ENCODE results near the gene MAP3K7. TPM values are rescaled to one million over a fixed set of nuclear protein-coding genes. Genes with fewer than 3 reads are reported as not detected.

MAP3K7 gene
- total and polyA plus RNA-seq, 4 donors, result 10.3 to 29.2 (median 19.4) TPM

DNA sequence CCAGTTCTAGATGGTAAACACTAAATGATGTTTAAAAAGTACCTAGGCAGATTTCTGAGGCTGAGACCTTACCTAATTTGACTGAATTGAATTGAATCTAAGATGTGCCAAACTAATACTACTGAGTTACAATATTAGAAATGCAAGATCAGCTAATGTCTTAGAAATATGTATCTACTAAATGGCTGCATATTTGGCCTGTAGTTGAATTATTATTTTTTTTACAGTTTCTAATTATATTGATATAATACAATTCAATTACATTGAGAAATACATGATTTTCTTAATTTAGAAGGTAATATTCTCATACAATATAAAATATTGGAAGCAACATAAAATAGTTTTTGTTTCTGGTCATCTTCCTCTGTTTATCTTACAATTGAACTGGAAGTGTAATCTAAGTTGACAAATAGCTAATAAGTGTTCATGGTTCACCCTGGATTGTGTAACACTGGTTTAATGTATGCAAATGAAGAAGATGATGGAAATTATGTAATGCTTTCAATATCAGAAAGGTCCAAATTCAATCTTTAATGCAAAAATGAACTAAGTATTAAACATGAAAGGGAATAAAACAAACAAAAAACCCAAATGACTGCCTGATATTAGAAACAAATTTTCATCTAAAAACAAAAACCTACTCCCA is 2.9 kb downstream of the MAP3K7 start:
- Histone ChIP-seq H3K36me3 (ENCODE audit: control insufficient read depth in 1 of 2, insufficient read depth in 2 of 2, low read length in 1 of 2) (no peaks in the 10 kb centered on the region), H3K4me3 (ENCODE audit: low read length in 2 of 2) (no peak overlapping the region), H3K27ac (ENCODE audit: low read depth in 1 of 2, low read length in 2 of 2) (no peak overlapping the region), H3K9me3 (ENCODE audit: control insufficient read depth, low read length) (no peaks in the 10 kb centered on the region), H3K4me1 (ENCODE audit: control insufficient read depth in 1 of 2, insufficient read depth in 2 of 2, low read length in 2 of 2) (peaks cover 0 to 5% of the 10 kb centered on the region in 2 donors), H3K27me3 (ENCODE audit: control insufficient read depth in 1 of 2, insufficient read depth in 2 of 2, low read length in 1 of 2) (no peaks in the 10 kb centered on the region)
- ATAC-seq (ENCODE audit: low FRiP score) (no peak), DNase-seq (no peak)
- intact Hi-C loops (cut with DNase I), result loop anchor here in 1 of 2 donors (10.0 kb wide), 1 partner anchor 759 kb away; the partner anchor contains the start of gene CASP8AP2

DNA sequence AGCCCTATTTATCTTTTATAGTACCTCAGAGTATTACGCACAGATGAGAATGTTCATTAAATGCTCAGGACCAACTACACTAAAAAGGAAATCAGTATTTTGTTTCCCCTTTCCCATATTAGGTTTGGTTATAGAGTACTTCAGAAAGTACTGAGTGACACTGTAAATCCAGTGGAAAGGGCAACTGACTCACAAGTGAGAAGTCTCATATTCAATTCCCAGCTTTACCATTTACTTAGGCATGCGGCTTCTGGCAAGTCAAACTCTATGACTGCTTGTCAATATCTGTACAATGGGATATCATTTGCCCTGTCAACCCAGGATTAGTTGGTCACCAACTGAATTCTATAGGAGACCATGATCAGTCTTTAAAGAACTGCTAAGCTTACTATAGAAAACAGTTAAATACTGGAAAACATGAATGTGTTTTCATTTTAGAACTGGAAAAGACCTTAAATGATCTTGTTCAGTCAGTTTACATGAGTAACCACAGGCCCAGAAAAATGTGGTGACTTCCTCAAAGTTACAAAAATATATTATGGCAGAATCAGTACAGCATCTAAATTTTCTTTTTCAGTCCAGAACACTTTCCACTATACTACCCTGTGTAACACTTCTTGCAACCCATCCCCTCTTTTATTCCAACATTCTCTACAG is 3.6 kb downstream of the MAP3K7 start:
- H3K4me3 ChIP-seq (ENCODE audit: low read length in 2 of 2), result no peak overlapping the region
- no peaks in the 10 kb centered on the region for H3K36me3 ChIP-seq (ENCODE audit: control insufficient read depth in 1 of 2, insufficient read depth in 2 of 2, low read length in 1 of 2)
- intact Hi-C loops (cut with DNase I), result loop anchor here in 1 of 2 donors (10.0 kb wide), 1 partner anchor 759 kb away; the partner anchor contains the start of gene CASP8AP2
- peaks cover 0 to 5% of the 10 kb centered on the region in 2 donors for H3K4me1 ChIP-seq (ENCODE audit: control insufficient read depth in 1 of 2, insufficient read depth in 2 of 2, low read length in 2 of 2)
- H3K27me3 ChIP-seq (ENCODE audit: control insufficient read depth in 1 of 2, insufficient read depth in 2 of 2, low read length in 1 of 2), result no peaks in the 10 kb centered on the region
- ATAC-seq (ENCODE audit: low FRiP score), result no peak
- H3K27ac ChIP-seq (ENCODE audit: low read depth in 1 of 2, low read length in 2 of 2), result no peak overlapping the region
- no peak for DNase-seq
- H3K9me3 ChIP-seq (ENCODE audit: control insufficient read depth, low read length), result no peaks in the 10 kb centered on the region
- 95 to 96% methylated on average over 2 of the region's 2 CpGs for WGBS, 2 donors

DNA sequence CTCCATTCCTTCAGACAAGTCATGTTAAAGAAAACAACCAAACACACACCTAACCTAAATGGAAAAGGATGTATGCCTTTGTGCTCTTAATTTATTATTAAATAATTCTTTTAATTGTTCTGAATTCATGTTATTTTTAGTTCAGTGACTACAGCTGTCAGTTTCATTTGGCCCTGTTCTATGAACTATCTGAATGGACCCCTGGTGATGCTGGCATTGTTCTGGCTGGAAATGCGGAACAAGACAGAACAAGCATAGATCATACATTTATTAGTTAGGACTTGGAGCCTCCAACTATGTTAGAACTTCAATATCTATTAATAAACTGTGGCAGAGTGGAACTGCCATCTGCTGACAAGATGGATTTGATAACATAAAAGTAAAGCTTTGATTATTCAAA is 5.7 kb downstream of the MAP3K7 start:
- DNase-seq (no peak), ATAC-seq (ENCODE audit: low FRiP score) (no peak)
- no peaks in the 10 kb centered on the region for H3K27me3 ChIP-seq (ENCODE audit: control insufficient read depth in 1 of 2, insufficient read depth in 2 of 2, low read length in 1 of 2)
- H3K4me3 ChIP-seq (ENCODE audit: low read length in 2 of 2), result no peak overlapping the region
- peaks cover 0 to 5% of the 10 kb centered on the region in 2 donors for H3K4me1 ChIP-seq (ENCODE audit: control insufficient read depth in 1 of 2, insufficient read depth in 2 of 2, low read length in 2 of 2)
- intact Hi-C loops (cut with DNase I), result loop anchor here in 1 of 2 donors (10.0 kb wide), 1 partner anchor 756 kb away; the partner anchor contains the start of gene CASP8AP2
- H3K36me3 ChIP-seq (ENCODE audit: control insufficient read depth in 1 of 2, insufficient read depth in 2 of 2, low read length in 1 of 2), result no peaks in the 10 kb centered on the region
- 79 to 90% methylated on average over 1 of the region's 1 CpG for WGBS, 2 donors
- H3K9me3 ChIP-seq (ENCODE audit: control insufficient read depth, low read length), result no peaks in the 10 kb centered on the region
- no peak overlapping the region for H3K27ac ChIP-seq (ENCODE audit: low read depth in 1 of 2, low read length in 2 of 2)

DNA sequence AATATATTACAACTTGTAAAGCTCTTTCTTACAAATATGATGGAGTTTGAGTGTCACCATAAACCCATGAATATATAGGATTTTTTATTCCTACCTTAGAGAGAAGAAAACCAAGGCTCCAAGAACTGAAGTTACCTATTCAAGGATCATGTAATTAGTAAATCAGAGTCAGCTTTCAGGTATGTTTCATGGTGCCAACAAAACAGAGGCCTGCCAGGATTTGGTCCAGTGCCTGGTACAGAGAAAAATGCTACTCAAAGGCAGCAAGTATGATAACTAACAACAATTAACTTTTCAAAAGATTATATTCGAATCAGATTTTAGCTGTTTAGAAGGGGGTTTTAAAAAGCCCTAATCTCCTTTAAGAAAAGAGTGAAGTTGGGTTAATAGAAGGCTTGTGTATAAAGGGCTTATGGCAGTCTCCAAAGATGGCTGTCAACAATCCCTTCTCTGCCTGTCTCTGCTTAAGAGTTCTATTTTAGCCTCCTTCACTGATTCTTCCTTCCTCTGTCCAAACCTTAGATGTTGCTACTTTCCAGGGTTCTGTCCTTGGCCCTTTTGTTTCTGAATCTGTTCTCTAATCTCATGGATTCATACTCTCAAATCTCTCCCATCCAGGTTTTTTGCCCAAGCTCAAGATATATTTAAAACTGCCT is 7.8 kb downstream of the MAP3K7 start:
- Histone ChIP-seq H3K4me3 (ENCODE audit: low read length in 2 of 2) (no peak overlapping the region), H3K4me1 (ENCODE audit: control insufficient read depth in 1 of 2, insufficient read depth in 2 of 2, low read length in 2 of 2) (peaks cover 2% of the 10 kb centered on the region in 2 donors), H3K36me3 (ENCODE audit: control insufficient read depth in 1 of 2, insufficient read depth in 2 of 2, low read length in 1 of 2) (peaks cover 0 to 2% of the 10 kb centered on the region in 2 donors), H3K9me3 (ENCODE audit: control insufficient read depth, low read length) (no peaks in the 10 kb centered on the region), H3K27me3 (ENCODE audit: control insufficient read depth in 1 of 2, insufficient read depth in 2 of 2, low read length in 1 of 2) (no peaks in the 10 kb centered on the region), H3K27ac (ENCODE audit: low read depth in 1 of 2, low read length in 2 of 2) (no peak overlapping the region)
- WGBS, 2 donors, result 60 to 70% methylated on average over 1 of the region's 1 CpG
- ATAC-seq (ENCODE audit: low FRiP score) (no peak), DNase-seq (no peak)
- intact Hi-C loops (cut with DNase I), result no loop called here

GRCh38 chr6:90575267-90575666 is 11.6 kb downstream of the MAP3K7 start:
- ATAC-seq (ENCODE audit: low FRiP score) (no peak), DNase-seq (no peak)
- Histone ChIP-seq H3K36me3 (ENCODE audit: control insufficient read depth in 1 of 2, insufficient read depth in 2 of 2, low read length in 1 of 2) (peaks cover 0 to 2% of the 10 kb centered on the region in 2 donors), H3K4me1 (ENCODE audit: control insufficient read depth in 1 of 2, insufficient read depth in 2 of 2, low read length in 2 of 2) (peaks cover 0 to 2% of the 10 kb centered on the region in 2 donors), H3K9me3 (ENCODE audit: control insufficient read depth, low read length) (no peaks in the 10 kb centered on the region), H3K27me3 (ENCODE audit: control insufficient read depth in 1 of 2, insufficient read depth in 2 of 2, low read length in 1 of 2) (no peaks in the 10 kb centered on the region), H3K27ac (ENCODE audit: low read depth in 1 of 2, low read length in 2 of 2) (no peak overlapping the region), H3K4me3 (ENCODE audit: low read length in 2 of 2) (no peak overlapping the region)
- 67 to 70% methylated on average over 3 of the region's 3 CpGs for WGBS, 2 donors
- intact Hi-C loops (cut with DNase I), result no loop called here

GRCh38 chr6:90574610-90575009 is 12.3 kb downstream of the MAP3K7 start:
- ATAC-seq (ENCODE audit: low FRiP score), result no peak
- no peak overlapping the region for H3K27ac ChIP-seq (ENCODE audit: low read depth in 1 of 2, low read length in 2 of 2)
- DNase-seq, result no peak
- no peaks in the 10 kb centered on the region for H3K9me3 ChIP-seq (ENCODE audit: control insufficient read depth, low read length)
- H3K4me1 ChIP-seq (ENCODE audit: control insufficient read depth in 1 of 2, insufficient read depth in 2 of 2, low read length in 2 of 2), result peaks cover 0 to 2% of the 10 kb centered on the region in 2 donors
- peaks cover 0 to 2% of the 10 kb centered on the region in 2 donors for H3K36me3 ChIP-seq (ENCODE audit: control insufficient read depth in 1 of 2, insufficient read depth in 2 of 2, low read length in 1 of 2)
- no peaks in the 10 kb centered on the region for H3K27me3 ChIP-seq (ENCODE audit: control insufficient read depth in 1 of 2, insufficient read depth in 2 of 2, low read length in 1 of 2)
- intact Hi-C loops (cut with DNase I), result no loop called here
- 45 to 46% methylated on average over 2 of the region's 2 CpGs for WGBS, 2 donors
- no peak overlapping the region for H3K4me3 ChIP-seq (ENCODE audit: low read length in 2 of 2)

DNA sequence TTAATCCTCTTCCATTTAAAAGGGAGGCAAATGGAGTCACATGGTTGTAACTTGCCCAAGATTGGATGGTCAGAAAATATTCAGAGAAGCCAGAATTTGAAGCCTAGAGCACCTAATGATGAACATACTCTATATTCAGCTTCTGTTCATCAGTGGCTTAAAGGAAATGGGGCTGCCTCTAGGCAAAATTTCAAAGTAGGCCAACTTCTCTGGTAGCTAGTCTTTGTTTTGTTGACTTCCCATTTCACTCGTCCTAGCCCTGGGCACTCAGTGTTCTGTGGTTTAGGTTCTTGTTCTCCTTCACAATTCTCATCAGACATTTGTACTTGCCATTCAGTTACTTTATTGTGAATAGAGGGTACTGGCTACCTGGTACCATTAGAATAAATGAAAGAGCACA is 13.2 kb downstream of the MAP3K7 start:
- H3K4me1 ChIP-seq (ENCODE audit: control insufficient read depth in 1 of 2, insufficient read depth in 2 of 2, low read length in 2 of 2), result peaks cover 0 to 2% of the 10 kb centered on the region in 2 donors
- DNase-seq, result no peak
- no peak for ATAC-seq (ENCODE audit: low FRiP score)
- WGBS, 2 donors, result 68 to 73% methylated on average over 1 of the region's 1 CpG
- intact Hi-C loops (cut with DNase I), result no loop called here
- no peak overlapping the region for H3K27ac ChIP-seq (ENCODE audit: low read depth in 1 of 2, low read length in 2 of 2)
- peaks cover 0 to 2% of the 10 kb centered on the region in 2 donors for H3K36me3 ChIP-seq (ENCODE audit: control insufficient read depth in 1 of 2, insufficient read depth in 2 of 2, low read length in 1 of 2)
- H3K4me3 ChIP-seq (ENCODE audit: low read length in 2 of 2), result no peak overlapping the region
- H3K9me3 ChIP-seq (ENCODE audit: control insufficient read depth, low read length), result no peaks in the 10 kb centered on the region
- no peaks in the 10 kb centered on the region for H3K27me3 ChIP-seq (ENCODE audit: control insufficient read depth in 1 of 2, insufficient read depth in 2 of 2, low read length in 1 of 2)

- H3K4me1 ChIP-seq (ENCODE audit: control insufficient read depth in 1 of 2, insufficient read depth in 2 of 2, low read length in 2 of 2), result peaks cover 0 to 2% of the 10 kb centered on the region in 2 donors
- ATAC-seq (ENCODE audit: low FRiP score) (no peak), DNase-seq (no peak)
- WGBS, 2 donors, result 77 to 81% methylated on average over 2 of the region's 2 CpGs
- no peaks in the 10 kb centered on the region for H3K9me3 ChIP-seq (ENCODE audit: control insufficient read depth, low read length)
- H3K4me3 ChIP-seq (ENCODE audit: low read length in 2 of 2), result no peak overlapping the region
- H3K36me3 ChIP-seq (ENCODE audit: control insufficient read depth in 1 of 2, insufficient read depth in 2 of 2, low read length in 1 of 2), result peaks cover 0 to 2% of the 10 kb centered on the region in 2 donors
- no peak overlapping the region for H3K27ac ChIP-seq (ENCODE audit: low read depth in 1 of 2, low read length in 2 of 2)
- intact Hi-C loops (cut with DNase I), result no loop called here
- H3K27me3 ChIP-seq (ENCODE audit: control insufficient read depth in 1 of 2, insufficient read depth in 2 of 2, low read length in 1 of 2), result no peaks in the 10 kb centered on the region
Measured at GRCh38 chr6:90572856-90573255, 14.0 kb downstream of the MAP3K7 start.

Data from aorta (tissue), 5 donors.